ENCODE measurements around the gene TECPR1. TPM values are rescaled to one million over a fixed set of nuclear protein-coding genes. Genes with fewer than 3 reads are reported as not detected.

The TECPR1 gene
- total RNA-seq, 4 donors from 2014 or later, result 16.0 to 59.6 (median 33.9) TPM

GRCh38 chr7:98213296-98213887 lies 38.6 kb downstream of the TECPR1 start:
- Histone ChIP-seq H3K4me1 (peaks cover 0 to 4% of the 10 kb centered on the region in 2 donors), H3K4me3 (no peak overlapping the region), H3K36me3 (no peaks in the 10 kb centered on the region), H3K9me3 (no peaks in the 10 kb centered on the region), H3K27ac (no peak overlapping the region), H3K27me3 (peaks cover 6 to 13% (median 11%) of the 10 kb centered on the region in 3 donors)
- no peak for TF ChIP-seq POLR2A (IDR thresholded peaks at IDR 0.05)
- no peak for TF ChIP-seq CTCF (IDR thresholded peaks at IDR 0.05 in 4 of 5, conservative IDR thresholded peaks at IDR 0.05 in 1 of 5)
- no peak for DNase-seq
- intact Hi-C loops (cut with DNase I; ENCODE audit: low total_unique reads) (no loop called here), in situ Hi-C loops (cut with MboI; ENCODE audit: low sequenced_read_pairs in 4 of 4) (no loop called here)
- no peak for ATAC-seq

DNA sequence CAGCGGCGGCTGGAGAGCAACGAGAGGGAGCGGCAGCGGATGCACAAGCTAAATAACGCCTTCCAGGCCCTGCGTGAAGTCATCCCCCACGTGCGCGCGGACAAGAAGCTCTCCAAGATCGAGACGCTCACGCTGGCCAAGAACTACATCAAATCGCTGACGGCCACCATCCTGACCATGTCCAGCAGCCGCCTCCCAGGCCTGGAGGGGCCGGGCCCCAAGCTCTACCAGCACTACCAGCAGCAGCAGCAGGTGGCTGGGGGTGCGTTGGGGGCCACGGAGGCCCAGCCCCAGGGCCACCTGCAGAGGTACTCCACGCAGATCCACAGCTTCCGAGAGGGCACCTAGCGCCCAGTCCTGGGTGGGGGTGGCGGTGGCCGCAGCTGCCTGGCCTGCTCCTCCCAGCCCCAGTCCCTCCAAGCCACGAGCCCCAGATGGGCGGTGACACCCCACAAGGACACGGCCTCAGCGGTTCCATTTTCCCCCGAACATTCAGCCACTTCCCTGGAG lies 39.4 kb downstream of the TECPR1 start:
- Histone ChIP-seq H3K4me1 (peaks cover 0 to 4% of the 10 kb centered on the region in 2 donors), H3K4me3 (no peak overlapping the region), H3K36me3 (no peaks in the 10 kb centered on the region), H3K9me3 (no peaks in the 10 kb centered on the region), H3K27me3 (peaks cover 6 to 13% (median 11%) of the 10 kb centered on the region in 3 donors), H3K27ac (no peak overlapping the region)
- ATAC-seq, result no peak
- in situ Hi-C loops (cut with MboI; ENCODE audit: low sequenced_read_pairs in 4 of 4), result no loop called here
- TF ChIP-seq CTCF (IDR thresholded peaks at IDR 0.05 in 4 of 5, conservative IDR thresholded peaks at IDR 0.05 in 1 of 5) (no peak), POLR2A (IDR thresholded peaks at IDR 0.05) (no peak)
- peak in 1 of 2 donors; percentile 12 for DNase-seq
- intact Hi-C loops (cut with DNase I; ENCODE audit: low total_unique reads), result no loop called here

GRCh38 chr7:98211676-98212531 lies 40.1 kb downstream of the TECPR1 start:
- TF ChIP-seq CTCF (IDR thresholded peaks at IDR 0.05 in 4 of 5, conservative IDR thresholded peaks at IDR 0.05 in 1 of 5) (no peak), POLR2A (IDR thresholded peaks at IDR 0.05) (no peak)
- intact Hi-C loops (cut with DNase I; ENCODE audit: low total_unique reads), result no loop called here
- Histone ChIP-seq H3K27ac (no peak overlapping the region), H3K36me3 (peaks cover 0 to 6% of the 10 kb centered on the region in 2 donors), H3K4me3 (peak overlapping the region in 2 of 4 donors; percentile 33 to 36), H3K4me1 (peaks cover 0 to 4% of the 10 kb centered on the region in 2 donors), H3K27me3 (peaks cover 6 to 13% (median 11%) of the 10 kb centered on the region in 3 donors), H3K9me3 (no peaks in the 10 kb centered on the region)
- ATAC-seq (no peak), DNase-seq (peak in 1 of 2 donors; percentile 23)
- in situ Hi-C loops (cut with MboI; ENCODE audit: low sequenced_read_pairs in 4 of 4), result no loop called here

- H3K9me3 ChIP-seq, result no peaks in the 10 kb centered on the region
- peak within 1 kb of the TSS; percentile 33 to 46 (median 36) for H3K4me3 ChIP-seq
- ATAC-seq, result no peak
- H3K36me3 ChIP-seq, result peaks cover 0 to 12% of the 10 kb centered on the region in 2 donors
- peak in 1 of 2 donors; percentile 13 for DNase-seq
- in situ Hi-C loops (cut with MboI; ENCODE audit: low sequenced_read_pairs in 4 of 4) (no loop called here), intact Hi-C loops (cut with DNase I; ENCODE audit: low total_unique reads) (no loop called here)
- peaks cover 0 to 4% of the 10 kb centered on the region in 2 donors for H3K4me1 ChIP-seq
- TF ChIP-seq CTCF (IDR thresholded peaks at IDR 0.05 in 4 of 5, conservative IDR thresholded peaks at IDR 0.05 in 1 of 5), result no peak
- no peak for TF ChIP-seq POLR2A (IDR thresholded peaks at IDR 0.05)
- H3K27me3 ChIP-seq, result peaks cover 6 to 13% (median 11%) of the 10 kb centered on the region in 3 donors
- no peak within 1 kb of the TSS for H3K27ac ChIP-seq
These were observed 40.8 kb downstream of the TECPR1 start, which contains the start of gene BHLHA15 for GRCh38 chr7:98211221-98211675. TSS of gene BHLHA15 (plus strand) at chr7:98211439. CDS start at chr7:98212310, 871 bp downstream.
